Right atrium auricular region (tissue), 2 donors: ENCODE measurements around the gene PCGF2. TPM values are rescaled to one million over a fixed set of nuclear protein-coding genes. Genes with fewer than 3 reads are reported as not detected.
"Not testable (repeated sequence)": the region's sequence is repeated elsewhere in the genome, so short reads cannot be mapped to it uniquely, and the experiment has no call there.

ENCODE experiments used
- DNase-seq: peaks from one replicate; pipeline ENCODE4 v3.0.0-alpha.2; 2019; ENCODE audit warnings: low spot score
- H3K27ac ChIP-seq, 2 donors: fragments of 200-600 bp; sonication (generic); 1 replicate in 1 of 2; 2 replicates in 1 of 2; pipeline ENCODE4 v1.5.1; 2016 to 2019
- H3K27me3 ChIP-seq, 2 donors: fragments of 200-600 bp; sonication (generic); one replicate each; pipeline versions ENCODE4 v1.5.1 to v1.6.0; 2017 to 2019
- H3K36me3 ChIP-seq: fragments of 200-600 bp; sonication (generic); one replicate; pipeline ENCODE4 v1.5.1; 2016
- H3K4me1 ChIP-seq, 2 donors: fragments of 200-600 bp; sonication (generic); one replicate each; pipeline versions ENCODE4 v1.5.1 to v1.6.0; 2017 to 2019
- H3K4me3 ChIP-seq, 2 donors: fragments of 200-600 bp; sonication (generic); 1 replicate in 1 of 2; 2 replicates in 1 of 2; pipeline ENCODE4 v1.5.1; 2017 to 2019; ENCODE audit warnings: mild to moderate bottlenecking in 1 of 2, moderate library complexity in 1 of 2
- H3K9me3 ChIP-seq, 2 donors: fragments of 200-600 bp; sonication (generic); one replicate each; pipeline ENCODE4 v1.5.1; 2019
- CTCF ChIP-seq, 2 donors: fragments of 200-600 bp; sonication (generic); IDR thresholded peaks; one replicate each; pipeline ENCODE4 v1.5.1; 2019; ENCODE audit warnings: antibody characterized with exemption in 2 of 2
- total RNA-seq, 2 donors: library from RNA; depleted of rRNA; stranded (reverse); fragments of >200 nt; gene quantifications; one replicate each; pipeline ENCODE4 v1.1.0, GENCODE V29; 2016

PCGF2 gene
- total RNA-seq, 2 donors from 2014 or later: 5.9 to 12.1 TPM

- peak within 1 kb of the TSS; percentile 62 to 83 for H3K4me3 ChIP-seq
- peaks cover 0 to 65% of the 10 kb centered on the region in 2 donors for H3K4me1 ChIP-seq
- peak; percentile 76 for DNase-seq
- H3K9me3 ChIP-seq: no peaks in the 10 kb centered on the region
- peaks cover 28% of the 10 kb centered on the region for H3K36me3 ChIP-seq
- no peaks in the 10 kb centered on the region for H3K27me3 ChIP-seq
- TF ChIP-seq CTCF (IDR thresholded peaks at IDR 0.05): peak; percentile 85 to 90
- peak within 1 kb of the TSS; percentile 92 to 94 for H3K27ac ChIP-seq
These were observed 18.1 kb downstream of the PCGF2 start, which contains the start of gene CISD3 for GRCh38 chr17:38729886-38730525. TSS of gene CISD3 (plus strand) at chr17:38730341. CDS start at chr17:38730359, 18 bp downstream.

- Histone ChIP-seq H3K4me3 (peak overlapping the region; percentile 62 to 83), H3K9me3 (no peaks in the 10 kb centered on the region), H3K36me3 (peaks cover 31% of the 10 kb centered on the region), H3K27me3 (no peaks in the 10 kb centered on the region), H3K27ac (peak overlapping the region; percentile 76 to 94), H3K4me1 (peaks cover 0 to 65% of the 10 kb centered on the region in 2 donors)
- TF ChIP-seq CTCF (IDR thresholded peaks at IDR 0.05): no peak
- DNase-seq: no peak
These were observed 18.7 kb downstream of the PCGF2 start for GRCh38 chr17:38729368-38729885.

GRCh38 chr17:38728290-38728831 lies 19.8 kb downstream of the PCGF2 start:
- peak overlapping the region in 1 of 2 donors; percentile 76 for H3K27ac ChIP-seq
- H3K36me3 ChIP-seq: peaks cover 23% of the 10 kb centered on the region
- TF ChIP-seq CTCF (IDR thresholded peaks at IDR 0.05): no peak
- H3K4me3 ChIP-seq: no peak overlapping the region
- peaks cover 0 to 61% of the 10 kb centered on the region in 2 donors for H3K4me1 ChIP-seq
- H3K9me3 ChIP-seq: no peaks in the 10 kb centered on the region
- H3K27me3 ChIP-seq: no peaks in the 10 kb centered on the region
- DNase-seq: no peak

GRCh38 chr17:38727736-38728135 lies 20.4 kb downstream of the PCGF2 start:
- no peak for DNase-seq
- Histone ChIP-seq H3K4me1 (peaks cover 0 to 55% of the 10 kb centered on the region in 2 donors), H3K27ac (peak overlapping the region in 1 of 2 donors; percentile 14), H3K4me3 (no peak overlapping the region), H3K36me3 (peaks cover 21% of the 10 kb centered on the region), H3K27me3 (no peaks in the 10 kb centered on the region), H3K9me3 (no peaks in the 10 kb centered on the region)
- TF ChIP-seq CTCF (IDR thresholded peaks at IDR 0.05): no peak

- not testable (repeated sequence) for H3K9me3 ChIP-seq, H3K27me3 ChIP-seq, DNase-seq, H3K27ac ChIP-seq, H3K4me3 ChIP-seq
- peaks cover 0 to 39% of the 10 kb centered on the region in 2 donors for H3K4me1 ChIP-seq
- H3K36me3 ChIP-seq: peaks cover 34% of the 10 kb centered on the region
These were observed 22.0 kb downstream of the PCGF2 start for GRCh38 chr17:38726145-38726544.

GRCh38 chr17:38725066-38725465 lies 23.1 kb downstream of the PCGF2 start:
- no peak for DNase-seq
- H3K4me3 ChIP-seq: no peak overlapping the region
- TF ChIP-seq CTCF (IDR thresholded peaks at IDR 0.05): no peak
- peaks cover 45% of the 10 kb centered on the region for H3K36me3 ChIP-seq
- H3K27me3 ChIP-seq: no peaks in the 10 kb centered on the region
- peak overlapping the region in 1 of 2 donors; percentile 42 for H3K27ac ChIP-seq
- H3K9me3 ChIP-seq: no peaks in the 10 kb centered on the region
- peaks cover 0 to 33% of the 10 kb centered on the region in 2 donors for H3K4me1 ChIP-seq
